HCT116 (cell line): Measurements from ENCODE around the gene WNT9A. TPM values are rescaled to one million over a fixed set of nuclear protein-coding genes. Genes with fewer than 3 reads are reported as not detected.

Experiments used
- ATAC-seq: fragments of 200-7000 bp; cut with Tn5 transposase; 2 replicates; pipeline ENCODE4 v1.9.1; 2020; ENCODE audit warnings: mild to moderate bottlenecking, moderate library complexity
- BruUV-seq: library from RNA; stranded (reverse); fragments of 400-500 nt; replicated peaks from 2 replicates; lab custom pipeline; 2021; lab: Mats Ljungman, UMichigan
- CTCF ChIA-PET: fragments of 300-600 bp; sonication (Branson Sonifier 250); formaldehyde crosslinking; loops from one replicate; lab custom pipeline; 2021; ENCODE audit warnings: antibody characterized with exemption; lab: Charles Lee
- POLR2A ChIA-PET: fragments of 300-600, 350-600 bp; sonication (Branson Sonifier 250); formaldehyde crosslinking; loops from one replicate; lab custom pipeline; 2021; ENCODE audit warnings: antibody characterized with exemption; lab: Charles Lee
- RAD21 ChIA-PET, 2 experiments: fragments of 300-600 bp; sonication (Branson Sonifier 250); formaldehyde crosslinking; loops; one replicate each; lab custom pipeline; 2023; ENCODE audit warnings: low total read pairs in 2 of 2; ENCODE audit not compliant: uncharacterized antibody in 2 of 2, unreplicated experiment in 2 of 2, low non-redundant PET in 1 of 2; lab: Charles Lee
- DNase-seq: peaks from one replicate; pipeline ENCODE4 v3.0.0-alpha.2; 2010; ENCODE audit warnings: low read depth, low spot score
- H2AFZ ChIP-seq: fragments of 200-600 bp; shearing (Covaris generic), sonication (generic); 2 replicates; pipeline ENCODE4 v1.6.1; 2017; ENCODE audit warnings: low read depth, mixed run types, mixed read lengths, antibody characterized with exemption, low read length; ENCODE audit not compliant: poor library complexity, severe bottlenecking
- H3K27ac ChIP-seq: 2 replicates; pipeline ENCODE4 v1.5.1; 2012; ENCODE audit warnings: low read depth, low read length
- H3K27me3 ChIP-seq: fragments of 200-600 bp; sonication (generic); 2 replicates; pipeline ENCODE4 v1.6.1; 2016; ENCODE audit warnings: mixed run types, low read length, mixed read lengths; ENCODE audit not compliant: insufficient read depth
- H3K36me3 ChIP-seq, 2 experiments: fragments of 200-500 bp in 1 of 2; fragments of 200-600 bp in 1 of 2; sonication (Bioruptor generic) in 1 of 2; sonication (generic) in 1 of 2; 2 replicates each; pipeline versions ENCODE4 v1.5.1 to v1.6.1; 2014 to 2016; ENCODE audit warnings: low read length in 2 of 2, inconsistent platforms in 1 of 2, mixed read lengths in 1 of 2, mixed run types in 1 of 2; ENCODE audit not compliant: insufficient read depth in 2 of 2, control insufficient read depth in 1 of 2
- H3K4me1 ChIP-seq, 2 experiments: fragments of 200-600 bp in 1 of 2; sonication (generic) in 1 of 2; 2 replicates each; pipeline versions ENCODE4 v1.5.1 to v1.6.1; 2012 to 2017; ENCODE audit warnings: low read length in 2 of 2, inconsistent platforms in 1 of 2, mild to moderate bottlenecking in 1 of 2, mixed read lengths in 1 of 2, mixed run types in 1 of 2, moderate library complexity in 1 of 2; ENCODE audit not compliant: insufficient read depth in 2 of 2, control insufficient read depth in 1 of 2
- H3K4me2 ChIP-seq: fragments of 200-600 bp; sonication (generic); 2 replicates; pipeline ENCODE4 v1.6.1; 2017; ENCODE audit warnings: mixed run types, low read length, mixed read lengths
- H3K4me3 ChIP-seq, 2 experiments: fragments of 200-600 bp in 1 of 2; sonication (generic) in 1 of 2; replicated peaks in 1 of 2; 2 replicates each; pipeline ENCODE4 v1.5.1; 2011 to 2016; ENCODE audit warnings: low read length in 2 of 2, control low read depth in 1 of 2, low read depth in 1 of 2, mild to moderate bottlenecking in 1 of 2, mixed read lengths in 1 of 2, mixed run types in 1 of 2
- H3K79me2 ChIP-seq: fragments of 200-600 bp; sonication (generic); 2 replicates; pipeline ENCODE4 v1.6.1; 2017; ENCODE audit warnings: mild to moderate bottlenecking, mixed run types, low read length, moderate library complexity, mixed read lengths; ENCODE audit not compliant: insufficient read depth
- H3K9ac ChIP-seq: fragments of 200-600 bp; sonication (generic); 2 replicates; pipeline ENCODE4 v1.6.1; 2016; ENCODE audit warnings: low read length, mixed read lengths
- H3K9me2 ChIP-seq: fragments of 200-600 bp; sonication (generic), shearing (Covaris generic); 2 replicates; pipeline ENCODE4 v1.6.1; 2017; ENCODE audit warnings: mixed run types, mild to moderate bottlenecking, moderate library complexity; ENCODE audit not compliant: insufficient read depth
- H3K9me3 ChIP-seq, 2 experiments: fragments of 200-500 bp in 1 of 2; fragments of 200-600 bp in 1 of 2; sonication (Bioruptor generic) in 1 of 2; sonication (generic) in 1 of 2; 2 replicates each; pipeline ENCODE4 v1.6.1; 2014 to 2017; ENCODE audit warnings: low read length in 2 of 2, mixed read lengths in 2 of 2, inconsistent platforms in 1 of 2, low read depth in 1 of 2, mild to moderate bottlenecking in 1 of 2, mixed run types in 1 of 2, moderate library complexity in 1 of 2; ENCODE audit not compliant: control insufficient read depth in 1 of 2, insufficient read depth in 1 of 2
- H4K20me1 ChIP-seq: fragments of 200-600 bp; sonication (generic), shearing (Covaris generic); 2 replicates; pipeline ENCODE4 v1.6.1; 2017; ENCODE audit warnings: mixed run types, mild to moderate bottlenecking, moderate library complexity; ENCODE audit not compliant: insufficient read depth
- ATF3 ChIP-seq: IDR thresholded peaks from 2 replicates; pipeline ENCODE4 v1.6.1; 2012
- CBX3 ChIP-seq: IDR thresholded peaks from 2 replicates; pipeline ENCODE4 v1.6.1; 2012; ENCODE audit warnings: low read depth
- CTCF ChIP-seq, 3 experiments: fragments of 200-600 bp in 1 of 3; sonication (generic) in 1 of 3; IDR thresholded peaks in 2 of 3; conservative IDR thresholded peaks in 1 of 3; 2 replicates each; pipeline ENCODE4 v1.5.1; 2012 to 2017; ENCODE audit warnings: low read depth in 2 of 3, low read length in 2 of 3, antibody characterized with exemption in 1 of 3, borderline replicate concordance in 1 of 3, control low read depth in 1 of 3, mild to moderate bottlenecking in 1 of 3, mixed read lengths in 1 of 3, mixed run types in 1 of 3, moderate library complexity in 1 of 3; ENCODE audit not compliant: insufficient read depth in 1 of 3
- EGR1 ChIP-seq: IDR thresholded peaks from 2 replicates; pipeline ENCODE4 v1.6.1; 2012; ENCODE audit warnings: low read depth
- EZH2 ChIP-seq: fragments of 200-600 bp; sonication (generic); IDR thresholded peaks from 2 replicates; pipeline ENCODE4 v1.6.1; 2017; ENCODE audit warnings: antibody characterized with exemption, mixed run types
- EZH2phosphoT487 ChIP-seq: fragments of 200-600 bp; IDR thresholded peaks from 2 replicates; pipeline ENCODE4 v1.6.1; 2018; ENCODE audit warnings: antibody characterized with exemption, borderline replicate concordance
- MAX ChIP-seq: IDR thresholded peaks from 2 replicates; pipeline ENCODE4 v1.6.1; 2012
- RAD21 ChIP-seq: IDR thresholded peaks from 2 replicates; pipeline ENCODE4 v1.6.1; 2012; ENCODE audit warnings: low read depth, mild to moderate bottlenecking
- REST ChIP-seq: IDR thresholded peaks from 2 replicates; pipeline ENCODE4 v1.6.1; 2012; ENCODE audit warnings: low read depth
- SIN3A ChIP-seq: IDR thresholded peaks from 2 replicates; pipeline ENCODE4 v1.6.1; 2012; ENCODE audit warnings: low read depth
- SP1 ChIP-seq: IDR thresholded peaks from 2 replicates; pipeline ENCODE4 v1.6.1; 2012; ENCODE audit warnings: low read depth
- SRF ChIP-seq: IDR thresholded peaks from 2 replicates; pipeline ENCODE4 v1.6.1; 2012; ENCODE audit warnings: low read depth
- YY1 ChIP-seq: IDR thresholded peaks from 2 replicates; pipeline ENCODE4 v1.6.1; 2011; ENCODE audit warnings: low read length, low read depth, moderate library complexity, mild to moderate bottlenecking; ENCODE audit not compliant: insufficient replicate concordance; ENCODE audit errors: extremely low read depth
- ZNF274 ChIP-seq: fragments of 200-500 bp; sonication (Bioruptor generic); IDR thresholded peaks from 2 replicates; pipeline ENCODE4 v1.6.1; 2014; ENCODE audit warnings: mild to moderate bottlenecking, low read depth, low read length, inconsistent platforms
- intact Hi-C: fragments of 100-400 bp; cut with micrococcal nuclease; formaldehyde crosslinking; loops from 2 replicates; pipeline ENCODE4 v1.10.0; 2022
- total RNA-seq: library from RNA; stranded (reverse); gene quantifications from one replicate; pipeline ENCODE4 v1.2.1, GENCODE V29; 2021; ENCODE audit not compliant: unreplicated experiment

Gene WNT9A
- total RNA-seq, 1 experiment from 2014 or later: 5.6 TPM

GRCh38 chr1:227959325-227959860, 11.7 kb upstream of the WNT9A start:
- H3K36me3 ChIP-seq: no peaks in the 10 kb centered on the region
- POLR2A ChIA-PET: no interaction called here
- no peaks in the 10 kb centered on the region for H3K27me3 ChIP-seq
- H3K9me2 ChIP-seq: no peaks in the 10 kb centered on the region
- no peak overlapping the region for H3K9ac ChIP-seq
- no peak overlapping the region for H3K4me2 ChIP-seq
- H3K9me3 ChIP-seq: no peaks in the 10 kb centered on the region; a peak in 1 of 4 replicates
- H3K27ac ChIP-seq: no peak overlapping the region
- H4K20me1 ChIP-seq: no peaks in the 10 kb centered on the region
- H2AFZ ChIP-seq: no peak overlapping the region
- CTCF ChIA-PET: no interaction called here
- H3K4me3 ChIP-seq: no peak overlapping the region
- DNase-seq: no peak
- no peaks in the 10 kb centered on the region for H3K79me2 ChIP-seq
- BruUV-seq: no TSS peak
- intact Hi-C loops: no loop called here
- H3K4me1 ChIP-seq: no peaks in the 10 kb centered on the region
- RAD21 ChIA-PET: no interaction called here
- no peak for ATAC-seq
- TF ChIP-seq YY1 (no peak), EZH2phosphoT487 (no peak), ATF3 (no peak), SP1 (no peak), REST (no peak), ZNF274 (no peak), SRF (no peak), CBX3 (no peak), RAD21 (no peak), EZH2 (no peak), CTCF (IDR thresholded peaks at IDR 0.05 in 2 of 3, conservative IDR thresholded peaks at IDR 0.05 in 1 of 3; ENCODE audit: borderline replicate concordance in 1 of 3, insufficient read depth in 1 of 3, low read depth in 2 of 3, low read length in 2 of 3) (no peak), SIN3A (no peak), MAX (no peak), EGR1 (no peak)
